Spleen (tissue), 11 donors: ENCODE results near the gene CTH. TPM values are rescaled to one million over a fixed set of nuclear protein-coding genes. Genes with fewer than 3 reads are reported as not detected.

ENCODE experiments used
- DNase-seq: peaks from one replicate; pipeline ENCODE4 v3.0.0-alpha.2; 2020
- H3K27ac ChIP-seq, 8 donors: fragments of 200-600 bp; sonication (generic) in 7 of 8; 1 replicate in 4 of 8; 2 replicates in 4 of 8; pipeline versions ENCODE4 v1.5.0 to v1.8.0; 2016 to 2021; ENCODE audit warnings: inconsistent platforms in 4 of 8, mild to moderate bottlenecking in 4 of 8, moderate library complexity in 1 of 8
- H3K27me3 ChIP-seq, 7 donors: fragments of 200-600 bp; sonication (generic) in 6 of 7; replicated peaks in 1 of 7; 1 replicate in 4 of 7; 2 replicates in 3 of 7; pipeline versions ENCODE4 v1.5.0 to v1.8.0; 2016 to 2021; ENCODE audit warnings: inconsistent platforms in 3 of 7, mild to moderate bottlenecking in 1 of 7
- H3K36me3 ChIP-seq, 6 donors: fragments of 200-600 bp; sonication (generic) in 5 of 6; 1 replicate in 4 of 6; 2 replicates in 2 of 6; pipeline versions ENCODE4 v1.5.0 to v1.8.0; 2016 to 2021; ENCODE audit warnings: inconsistent platforms in 2 of 6
- H3K4me1 ChIP-seq, 6 donors: fragments of 200-600 bp; sonication (generic) in 5 of 6; 1 replicate in 3 of 6; 2 replicates in 3 of 6; pipeline versions ENCODE4 v1.5.0 to v1.8.0; 2016 to 2021; ENCODE audit warnings: inconsistent platforms in 3 of 6
- H3K4me3 ChIP-seq, 8 donors: fragments of 200-600 bp; sonication (generic) in 7 of 8; 1 replicate in 4 of 8; 2 replicates in 4 of 8; pipeline versions ENCODE4 v1.5.0 to v1.8.0; 2016 to 2021; ENCODE audit warnings: inconsistent platforms in 4 of 8, mild to moderate bottlenecking in 4 of 8, moderate library complexity in 2 of 8
- H3K9me3 ChIP-seq, 8 donors: fragments of 200-600 bp; sonication (generic) in 7 of 8; 1 replicate in 4 of 8; 2 replicates in 4 of 8; pipeline versions ENCODE4 v1.5.0 to v1.8.0; 2016 to 2021; ENCODE audit warnings: inconsistent platforms in 4 of 8
- POLR2A ChIP-seq, 3 donors: fragments of 450-650 bp; IDR thresholded peaks; one replicate each; pipeline ENCODE4 v1.5.1; 2017; ENCODE audit warnings: antibody characterized with exemption in 3 of 3, mild to moderate bottlenecking in 1 of 3
- POLR2AphosphoS5 ChIP-seq, 3 donors: sonication (generic); formaldehyde crosslinking; IDR thresholded peaks; one replicate each; pipeline ENCODE4 v1.5.1; 2017; ENCODE audit warnings: antibody characterized with exemption in 3 of 3
- WGBS, 5 donors: extraction: QIAGEN DNeasy Blood & Tissue Kit in 3 of 5; methylation state at CpG; one replicate each; pipeline versions ENCODE4 v1.1.5 to v1.1.7; 2013 to 2018; 5-methylcytosine and 5-hydroxymethylcytosine counted together
- intact Hi-C: fragments of 100-400 bp; cut with DNase I; formaldehyde crosslinking; loops from one replicate; pipeline ENCODE4 v1.15.0; 2023; ENCODE audit warnings: low total_unique reads
- polyA plus RNA-seq, 3 donors: library from polyadenylated mRNA; stranded (reverse); fragments of 200-250 nt; gene quantifications; one replicate each; pipeline ENCODE4 v1.2.1, GENCODE V29; 2013
- total RNA-seq, 7 donors: library from RNA; depleted of rRNA in 3 of 7; stranded (reverse); fragments of >200 nt in 3 of 7; fragmentation: NEBNext Ultra II Directional in 4 of 7; extraction: Animal tissue kit (Norgen Biotek cat#: 25700) in 4 of 7; gene quantifications; one replicate each; pipeline versions ENCODE4 v1.1.0 to v1.2.1, GENCODE V29; 2016 to 2021
- TF ChIP-seq, protein P1 (sequence below), 11 experiments: fragments of 200-600 bp in 7 of 11; fragments of 450-650 bp in 4 of 11; sonication (generic) in 4 of 11; IDR thresholded peaks in 8 of 11; conservative IDR thresholded peaks in 3 of 11; 1 replicate in 7 of 11; 2 replicates in 4 of 11; pipeline versions ENCODE4 v1.4.0 to v1.8.0; 2016 to 2021; ENCODE audit warnings: antibody characterized with exemption in 11 of 11, inconsistent platforms in 4 of 11, mild to moderate bottlenecking in 1 of 11
- donor health status: healthy with polysubstance abuse.
- donor health status: DM: no; HTN: no; CAD: no; lungs with moderate emphysema.
- donor health status: DM: no; HTN: no; CAD: no.
- donor health status: Bipolar disorder and iron deficiency.
- donor health status: healthy.
- donor health status: DM: no; HTN: no; CAD: no.
- donor health status: DM: yes; HTN: yes; CAD: no.

CTH gene
- total and polyA plus RNA-seq, 10 donors: 0.80 to 2.7 (median 1.3) TPM

DNA sequence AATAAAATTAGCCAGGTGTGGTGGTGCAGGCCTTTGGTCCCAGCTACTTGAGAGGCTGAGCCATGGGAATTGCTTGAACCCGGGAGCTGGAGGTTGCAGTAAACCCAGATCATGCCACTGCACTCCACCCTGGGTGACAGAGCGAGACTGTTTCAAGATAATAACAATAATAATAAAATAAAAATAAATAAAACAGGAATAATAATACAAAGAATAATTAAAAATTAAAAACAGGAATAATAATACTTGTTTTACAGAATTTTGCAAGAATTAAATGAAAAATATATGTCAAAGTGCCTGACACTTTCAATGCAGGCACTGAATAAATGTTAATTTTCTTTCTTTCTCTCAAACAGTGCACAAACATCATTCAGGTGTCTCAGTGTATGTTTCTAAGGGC, 26.5 kb upstream of the CTH start:
- DNase-seq: no peak
- H3K4me3 ChIP-seq: no peak overlapping the region
- TF ChIP-seq POLR2A (IDR thresholded peaks at IDR 0.05) (no peak), POLR2AphosphoS5 (IDR thresholded peaks at IDR 0.05) (no peak)
- TF ChIP-seq, protein P1, sequence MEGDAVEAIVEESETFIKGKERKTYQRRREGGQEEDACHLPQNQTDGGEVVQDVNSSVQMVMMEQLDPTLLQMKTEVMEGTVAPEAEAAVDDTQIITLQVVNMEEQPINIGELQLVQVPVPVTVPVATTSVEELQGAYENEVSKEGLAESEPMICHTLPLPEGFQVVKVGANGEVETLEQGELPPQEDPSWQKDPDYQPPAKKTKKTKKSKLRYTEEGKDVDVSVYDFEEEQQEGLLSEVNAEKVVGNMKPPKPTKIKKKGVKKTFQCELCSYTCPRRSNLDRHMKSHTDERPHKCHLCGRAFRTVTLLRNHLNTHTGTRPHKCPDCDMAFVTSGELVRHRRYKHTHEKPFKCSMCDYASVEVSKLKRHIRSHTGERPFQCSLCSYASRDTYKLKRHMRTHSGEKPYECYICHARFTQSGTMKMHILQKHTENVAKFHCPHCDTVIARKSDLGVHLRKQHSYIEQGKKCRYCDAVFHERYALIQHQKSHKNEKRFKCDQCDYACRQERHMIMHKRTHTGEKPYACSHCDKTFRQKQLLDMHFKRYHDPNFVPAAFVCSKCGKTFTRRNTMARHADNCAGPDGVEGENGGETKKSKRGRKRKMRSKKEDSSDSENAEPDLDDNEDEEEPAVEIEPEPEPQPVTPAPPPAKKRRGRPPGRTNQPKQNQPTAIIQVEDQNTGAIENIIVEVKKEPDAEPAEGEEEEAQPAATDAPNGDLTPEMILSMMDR (IDR thresholded peaks at IDR 0.05 in 8 of 11, conservative IDR thresholded peaks at IDR 0.05 in 3 of 11): no peak
- 90 to 99% (median 96%) methylated on average over 2 of the region's 2 CpGs for WGBS, 5 donors
- intact Hi-C loops: no loop called here
- no peaks in the 10 kb centered on the region for H3K36me3 ChIP-seq
- H3K9me3 ChIP-seq: no peaks in the 10 kb centered on the region
- no peak overlapping the region for H3K27ac ChIP-seq
- H3K27me3 ChIP-seq: no peaks in the 10 kb centered on the region
- no peaks in the 10 kb centered on the region for H3K4me1 ChIP-seq

DNA sequence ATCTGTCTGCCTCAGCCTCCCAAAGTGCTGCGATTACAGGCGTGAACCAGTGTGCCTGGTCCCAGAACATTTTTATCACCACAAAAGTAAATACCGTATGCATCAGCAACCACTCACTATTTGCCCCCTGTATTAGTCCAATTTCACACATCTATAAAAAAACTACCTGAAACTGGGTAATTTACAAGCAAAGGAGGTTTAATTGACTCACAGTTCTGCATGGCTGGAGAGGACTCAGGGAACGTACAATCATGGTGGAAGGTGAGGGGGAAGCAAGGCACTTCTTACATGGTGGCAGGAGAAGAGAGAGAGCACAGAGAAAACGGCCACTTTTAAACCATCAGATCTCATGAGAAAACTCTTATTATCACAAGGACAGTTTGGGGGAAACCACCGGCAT, 25.6 kb upstream of the CTH start:
- TF ChIP-seq POLR2A (IDR thresholded peaks at IDR 0.05) (no peak), POLR2AphosphoS5 (IDR thresholded peaks at IDR 0.05) (no peak)
- TF ChIP-seq, protein P1 (IDR thresholded peaks at IDR 0.05 in 8 of 11, conservative IDR thresholded peaks at IDR 0.05 in 3 of 11): no peak
- WGBS, 5 donors: 78 to 94% (median 87%) methylated on average over 6 of the region's 6 CpGs
- intact Hi-C loops: no loop called here
- no peak for DNase-seq
- Histone ChIP-seq H3K27me3 (no peaks in the 10 kb centered on the region), H3K36me3 (no peaks in the 10 kb centered on the region), H3K4me1 (no peaks in the 10 kb centered on the region), H3K27ac (no peak overlapping the region), H3K9me3 (no peaks in the 10 kb centered on the region), H3K4me3 (no peak overlapping the region)

DNA sequence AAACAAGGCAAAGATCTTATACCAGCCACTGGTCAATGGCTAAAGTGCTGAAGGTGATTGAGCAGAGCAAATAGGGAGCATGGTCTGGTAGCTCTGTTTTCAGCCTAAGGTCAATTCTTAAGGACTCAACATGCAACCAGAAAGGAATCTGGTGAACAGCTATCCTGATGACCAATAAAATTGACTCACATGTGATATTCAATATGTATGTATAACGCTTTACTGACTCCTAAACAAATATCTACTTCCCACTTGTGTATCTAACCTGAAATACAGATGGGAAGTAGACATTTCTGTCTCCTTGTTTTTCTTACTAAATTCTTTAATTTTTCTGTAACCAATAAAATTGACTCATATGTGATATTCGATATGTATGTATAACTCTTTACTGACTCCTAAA, 24.9 kb upstream of the CTH start:
- Histone ChIP-seq H3K4me3 (no peak overlapping the region), H3K27ac (no peak overlapping the region), H3K9me3 (no peaks in the 10 kb centered on the region), H3K36me3 (no peaks in the 10 kb centered on the region), H3K27me3 (no peaks in the 10 kb centered on the region), H3K4me1 (no peaks in the 10 kb centered on the region)
- intact Hi-C loops: no loop called here
- TF ChIP-seq, protein P1 (IDR thresholded peaks at IDR 0.05 in 8 of 11, conservative IDR thresholded peaks at IDR 0.05 in 3 of 11): no peak
- TF ChIP-seq POLR2A (IDR thresholded peaks at IDR 0.05) (no peak), POLR2AphosphoS5 (IDR thresholded peaks at IDR 0.05) (no peak)
- no peak for DNase-seq
- 86 to 95% (median 90%) methylated on average over 2 of the region's 2 CpGs for WGBS, 5 donors

DNA sequence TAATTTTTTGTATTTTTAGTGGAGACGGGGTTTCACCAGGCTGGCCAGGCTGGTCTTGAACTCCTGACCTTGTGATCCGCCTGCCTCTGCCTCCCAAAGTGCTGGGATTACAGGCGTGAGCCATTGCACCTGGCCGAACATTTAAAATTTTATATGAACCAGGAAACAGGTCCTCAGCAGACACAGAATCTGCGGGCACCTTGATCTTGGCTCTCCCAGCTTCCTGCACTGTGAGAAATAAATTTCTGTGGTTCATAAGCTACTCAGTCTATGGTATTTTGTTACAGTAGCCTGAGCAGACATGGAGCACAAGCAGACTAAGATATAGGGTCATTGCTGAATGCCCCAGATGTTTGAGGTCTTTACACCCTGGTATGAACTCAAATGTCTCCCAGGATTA, 23.6 kb upstream of the CTH start:
- DNase-seq: no peak
- no peak overlapping the region for H3K27ac ChIP-seq
- intact Hi-C loops: no loop called here
- H3K36me3 ChIP-seq: no peaks in the 10 kb centered on the region
- 81 to 89% (median 87%) methylated on average over 5 of the region's 5 CpGs for WGBS, 5 donors
- TF ChIP-seq POLR2A (IDR thresholded peaks at IDR 0.05): no peak
- no peak overlapping the region for H3K4me3 ChIP-seq
- H3K4me1 ChIP-seq: no peaks in the 10 kb centered on the region
- H3K9me3 ChIP-seq: no peaks in the 10 kb centered on the region
- H3K27me3 ChIP-seq: no peaks in the 10 kb centered on the region

DNA sequence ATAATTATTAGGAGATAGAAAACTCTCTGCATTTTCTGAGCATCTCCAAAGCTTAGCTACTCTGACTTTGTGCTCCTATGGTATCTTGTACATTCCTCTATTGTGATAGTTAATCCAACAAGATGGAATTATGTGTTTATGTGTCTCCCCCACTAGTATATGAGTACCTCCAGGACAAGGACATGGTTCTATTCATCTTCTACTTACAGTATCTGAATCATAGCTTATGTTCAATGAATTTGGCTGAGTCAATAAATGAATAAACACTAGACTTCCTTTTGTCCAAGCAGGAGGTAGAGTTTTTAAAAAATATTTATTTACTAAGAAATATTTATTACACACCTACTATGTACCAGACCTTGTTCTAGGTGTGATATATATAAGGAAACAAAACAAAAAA, 18.4 kb upstream of the CTH start:
- H3K27ac ChIP-seq: no peak overlapping the region
- H3K27me3 ChIP-seq: no peaks in the 10 kb centered on the region
- TF ChIP-seq POLR2AphosphoS5 (IDR thresholded peaks at IDR 0.05) (no peak), POLR2A (IDR thresholded peaks at IDR 0.05) (no peak)
- TF ChIP-seq, protein P1 (IDR thresholded peaks at IDR 0.05 in 8 of 11, conservative IDR thresholded peaks at IDR 0.05 in 3 of 11): no peak
- no peaks in the 10 kb centered on the region for H3K9me3 ChIP-seq
- intact Hi-C loops: no loop called here
- no peaks in the 10 kb centered on the region for H3K4me1 ChIP-seq
- DNase-seq: no peak
- H3K4me3 ChIP-seq: no peak overlapping the region
- H3K36me3 ChIP-seq: no peaks in the 10 kb centered on the region
